ENCODE results near the gene COL25A1. TPM values are rescaled to one million over a fixed set of nuclear protein-coding genes. Genes with fewer than 3 reads are reported as not detected.

COL25A1 gene
- total RNA-seq, 1 donor from 2014 or later = 8.6 TPM

DNA sequence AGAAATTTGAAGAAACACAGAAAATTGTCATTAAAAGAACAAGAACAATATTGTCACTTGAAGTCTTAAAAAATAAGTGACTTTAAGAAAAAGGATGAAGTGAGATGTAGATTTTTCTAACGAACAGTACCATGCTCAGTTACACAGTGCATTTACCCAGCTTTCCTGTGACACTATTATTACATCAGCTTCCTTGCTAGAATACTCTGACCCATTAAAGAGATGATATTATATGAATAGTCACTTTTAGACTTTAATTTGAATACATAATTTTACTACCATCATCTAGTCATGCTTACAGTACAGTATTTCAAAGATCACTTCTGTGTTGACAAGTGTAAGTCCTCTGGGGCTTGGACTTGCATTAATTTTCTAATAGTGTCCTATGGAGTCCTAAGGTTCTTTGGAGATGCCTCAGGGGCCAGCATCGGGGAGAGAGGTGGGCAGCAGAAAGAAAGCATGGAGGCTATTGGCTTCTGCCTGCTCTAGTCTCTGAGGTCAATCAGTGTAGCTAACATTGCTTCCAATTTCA lies 10.7 kb downstream of the COL25A1 start:
- DNase-seq = no peak

DNA sequence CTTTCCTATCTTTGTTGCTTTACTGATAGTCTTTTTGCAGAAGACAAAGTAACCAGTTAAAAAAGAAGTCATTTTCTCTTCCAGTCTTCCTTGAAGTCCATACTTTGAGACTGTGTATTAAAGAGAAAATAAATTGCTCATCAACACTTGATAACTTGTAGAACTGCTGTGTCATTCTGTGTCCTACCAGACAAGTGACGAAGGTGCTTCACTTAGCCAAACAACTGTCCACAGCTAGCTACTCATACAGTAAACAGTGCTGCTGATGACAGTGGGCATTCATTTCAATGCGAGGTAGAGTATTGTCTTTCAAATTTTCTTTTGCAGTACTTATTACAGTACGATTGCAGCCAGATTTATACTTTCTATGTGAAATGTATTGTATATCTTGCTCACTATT lies 11.5 kb downstream of the COL25A1 start:
- no peak for DNase-seq

DNA sequence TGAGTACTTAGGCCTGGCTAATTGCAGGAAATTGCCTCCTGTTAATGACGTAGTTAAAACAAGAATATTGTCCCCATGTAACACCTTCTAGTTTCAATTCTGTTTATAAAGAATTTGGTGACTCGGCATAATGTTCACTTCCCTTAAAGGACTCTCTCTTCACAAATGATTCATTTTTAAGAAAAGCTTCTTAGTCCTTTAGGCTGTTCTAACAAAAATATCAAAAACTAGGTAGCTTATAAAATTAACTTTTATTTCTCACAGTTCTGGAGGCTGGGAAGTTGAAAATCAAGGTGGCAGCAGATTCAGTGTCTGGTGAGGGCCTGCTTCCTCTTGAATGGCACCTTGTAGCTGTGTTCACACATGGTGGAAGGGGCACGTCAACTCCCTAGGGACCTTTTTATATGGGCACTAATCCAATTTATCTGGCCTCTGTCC lies 23.8 kb downstream of the COL25A1 start:
- no peak for DNase-seq

DNA sequence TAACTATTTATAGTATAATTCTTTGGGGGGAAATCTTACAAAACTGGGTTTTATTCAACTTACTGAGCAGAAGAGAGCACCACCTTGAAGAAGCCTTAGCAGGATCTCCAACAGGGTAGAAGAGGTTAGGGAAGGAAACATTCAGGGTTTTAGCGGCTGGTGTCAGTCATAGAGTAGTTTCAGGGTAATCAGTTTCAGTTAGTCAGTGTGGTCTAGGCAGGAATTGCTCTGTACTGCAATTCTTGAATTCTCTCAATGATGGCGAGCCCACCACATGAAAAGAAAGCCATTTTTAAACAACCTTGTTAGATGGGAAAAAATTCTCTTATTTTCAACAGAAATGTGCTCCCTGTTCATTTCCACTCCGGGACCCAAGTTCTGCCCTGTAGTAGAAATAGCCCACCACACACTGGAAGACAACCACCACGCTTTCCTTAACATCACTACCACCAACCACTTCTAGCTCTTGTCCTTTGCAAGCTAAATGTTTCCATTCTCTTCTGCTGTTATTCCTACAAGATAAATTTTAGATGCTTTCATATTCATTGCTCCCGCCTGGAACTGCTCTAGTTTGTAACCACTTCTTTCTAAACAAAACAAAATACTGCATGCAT lies 25.9 kb downstream of the COL25A1 start:
- no peak for DNase-seq

DNA sequence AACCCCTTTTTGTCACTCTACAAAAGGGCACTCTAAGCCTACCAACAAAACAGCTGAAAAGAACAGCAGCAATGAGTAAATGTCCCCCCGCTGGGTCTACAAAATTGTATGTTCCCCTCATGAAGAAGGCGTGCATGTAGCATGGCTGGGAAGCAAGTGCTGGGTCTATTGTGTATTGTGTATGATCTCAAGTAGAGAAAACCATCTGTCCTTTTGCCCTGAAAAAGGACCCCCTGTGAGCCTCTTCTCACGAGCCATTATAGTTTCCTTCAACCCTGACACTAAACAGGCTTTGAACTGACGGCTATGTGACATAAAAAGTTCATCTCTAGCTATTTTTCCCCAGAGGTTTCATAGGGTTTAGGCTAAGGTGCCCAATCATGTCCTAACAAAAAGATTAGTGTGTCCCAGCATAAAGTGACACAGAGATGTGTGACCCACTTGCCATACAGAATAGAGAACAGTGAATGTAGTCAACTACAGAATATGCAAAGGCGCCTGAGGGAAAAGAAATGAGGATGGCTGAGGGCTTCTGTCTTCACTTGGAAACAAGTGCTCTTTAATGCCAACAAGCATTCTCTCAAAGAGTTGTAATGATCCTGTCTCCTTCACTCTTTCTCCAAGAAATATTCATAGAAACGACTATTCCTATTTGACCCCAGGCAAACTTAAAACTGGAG lies 27.3 kb downstream of the COL25A1 start:
- no peak for DNase-seq

DNA sequence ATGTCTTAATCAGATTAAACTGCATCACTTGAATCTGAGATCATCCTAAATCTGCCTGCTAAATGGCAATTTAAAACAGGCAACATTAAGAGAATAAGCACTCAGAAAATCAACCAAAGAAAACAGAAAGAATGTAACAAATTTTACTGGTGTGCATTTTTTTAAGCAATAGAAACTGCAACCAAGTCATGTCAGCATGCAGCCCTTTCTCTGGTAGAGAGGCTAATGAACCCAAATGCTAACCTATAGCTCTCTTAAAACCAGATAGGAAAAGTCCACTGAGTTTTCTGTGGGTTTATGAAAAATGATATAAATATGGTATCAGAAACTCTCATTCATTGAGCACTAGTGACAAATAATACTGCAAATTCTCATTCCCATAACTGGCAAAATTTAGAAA lies 35.6 kb downstream of the COL25A1 start:
- no peak for DNase-seq

DNA sequence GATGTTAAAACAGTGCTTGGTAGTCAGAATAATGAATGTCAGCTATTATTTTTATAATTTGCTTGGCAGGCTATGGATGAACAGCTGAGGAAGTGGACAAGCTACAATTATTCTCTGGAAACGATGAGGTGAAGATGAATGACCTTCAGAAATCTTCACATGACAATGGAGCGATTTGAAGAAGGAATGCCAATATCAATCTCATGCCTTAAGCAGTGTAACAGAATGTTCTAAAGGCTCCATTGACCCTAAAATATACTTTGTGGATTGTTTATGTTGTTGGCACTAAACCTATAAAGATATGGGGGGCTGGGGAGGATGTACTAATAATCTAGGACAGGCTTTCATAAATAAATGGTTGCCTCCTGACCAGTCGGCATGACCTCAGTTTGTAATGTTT lies 36.2 kb downstream of the COL25A1 start:
- no peak for DNase-seq

DNA sequence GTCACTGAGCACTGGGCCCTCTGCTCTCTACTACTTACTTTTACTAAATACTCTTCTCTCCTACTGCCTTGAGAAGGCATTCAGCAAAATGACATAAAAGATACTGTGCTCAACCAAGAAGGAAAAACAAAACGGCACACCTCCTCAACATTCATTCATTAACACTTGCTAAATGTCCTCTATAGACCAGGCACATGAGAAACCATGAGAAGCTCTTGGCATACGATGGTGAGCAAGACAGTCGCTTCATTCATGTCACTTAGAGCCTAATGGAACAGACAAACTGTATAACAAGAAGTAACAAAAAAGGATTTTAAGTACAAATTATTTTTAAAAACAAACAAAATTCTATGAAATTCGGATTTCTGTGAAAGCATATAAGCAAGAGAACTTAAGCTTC lies 38.7 kb downstream of the COL25A1 start:
- DNase-seq = no peak

DNA sequence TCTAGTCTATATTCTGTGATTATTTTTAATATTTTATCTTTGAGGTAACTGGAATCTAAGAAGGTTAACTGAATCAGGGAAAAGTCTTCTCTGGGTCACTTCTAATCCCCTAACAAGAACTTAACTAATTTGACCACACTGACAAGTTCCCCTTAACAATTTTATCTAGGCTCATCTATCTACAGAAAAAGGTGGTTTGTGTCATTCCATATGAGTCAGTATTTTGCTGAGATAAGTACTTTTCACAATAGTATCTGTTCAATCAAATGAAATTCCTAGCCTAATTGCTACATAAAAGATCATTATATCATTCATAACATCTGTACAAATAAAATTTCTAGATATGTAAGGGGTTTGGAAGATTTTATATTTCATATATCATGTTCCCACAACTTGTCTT lies 45.6 kb downstream of the COL25A1 start:
- DNase-seq = no peak

DNA sequence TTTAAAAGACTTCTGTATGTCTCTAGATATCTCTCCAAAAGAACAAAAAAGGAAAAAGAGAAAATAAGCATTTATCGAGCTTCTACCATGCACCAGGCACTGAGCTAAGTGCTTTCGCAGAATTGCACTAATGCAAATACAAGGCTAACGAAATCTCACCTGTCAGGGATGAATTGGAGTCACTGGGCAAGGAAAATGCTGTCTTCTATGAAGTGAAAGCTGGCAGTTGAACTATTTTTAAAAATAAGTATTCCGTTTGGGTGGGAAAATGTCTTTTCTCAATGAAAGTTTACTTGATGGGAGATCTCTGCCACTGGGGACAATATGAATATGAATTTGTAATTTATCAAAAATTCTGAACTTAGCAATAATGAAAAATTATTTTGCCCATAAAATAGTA lies 47.6 kb downstream of the COL25A1 start:
- no peak for DNase-seq

DNA sequence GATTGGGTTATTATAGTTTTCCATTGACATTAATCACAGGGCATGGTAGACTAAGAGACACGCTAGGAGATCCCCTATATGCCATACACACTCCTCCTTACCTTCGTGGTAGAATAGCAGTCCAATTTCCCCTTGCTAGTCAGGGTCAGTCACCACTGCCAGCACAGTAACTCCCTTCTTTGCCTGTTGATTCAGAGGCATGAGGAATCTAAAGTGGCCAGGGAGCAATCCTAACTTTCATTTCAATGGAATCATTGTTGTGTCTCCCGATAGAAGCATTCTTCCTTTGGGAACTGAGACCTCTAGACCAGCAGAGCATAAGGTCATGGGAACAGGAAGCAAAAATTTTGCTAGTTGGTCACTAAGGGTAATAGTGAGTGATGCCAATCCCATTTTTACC lies 51.1 kb downstream of the COL25A1 start:
- peak; percentile 7 for DNase-seq

DNA sequence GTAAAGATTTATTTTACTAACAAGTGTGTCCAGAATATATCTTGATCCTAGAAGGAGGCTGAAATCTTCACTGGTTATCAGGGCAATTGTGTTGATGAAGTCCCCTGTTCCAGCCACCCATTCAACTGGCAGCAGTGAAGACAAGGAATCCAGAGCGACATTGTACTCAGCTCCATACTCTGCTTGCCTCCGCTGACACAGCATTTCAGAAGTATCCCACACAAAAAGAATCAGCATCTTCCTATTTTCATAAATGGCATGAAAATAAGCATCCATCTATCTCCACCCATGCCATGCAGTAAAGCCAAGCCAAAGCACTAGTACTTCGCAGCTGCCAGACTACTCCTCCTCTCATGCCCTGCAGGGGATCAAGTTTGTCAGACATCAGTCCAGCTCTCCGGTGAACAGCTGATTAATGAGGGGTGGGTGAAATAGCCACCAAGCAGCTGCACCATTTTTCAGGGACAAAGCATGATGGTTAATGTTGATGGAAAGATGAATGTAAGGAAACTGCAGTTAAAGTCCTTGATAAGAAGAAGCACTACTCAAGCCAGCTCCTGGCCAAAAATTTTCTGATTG lies 54.0 kb downstream of the COL25A1 start:
- no peak for DNase-seq

DNA sequence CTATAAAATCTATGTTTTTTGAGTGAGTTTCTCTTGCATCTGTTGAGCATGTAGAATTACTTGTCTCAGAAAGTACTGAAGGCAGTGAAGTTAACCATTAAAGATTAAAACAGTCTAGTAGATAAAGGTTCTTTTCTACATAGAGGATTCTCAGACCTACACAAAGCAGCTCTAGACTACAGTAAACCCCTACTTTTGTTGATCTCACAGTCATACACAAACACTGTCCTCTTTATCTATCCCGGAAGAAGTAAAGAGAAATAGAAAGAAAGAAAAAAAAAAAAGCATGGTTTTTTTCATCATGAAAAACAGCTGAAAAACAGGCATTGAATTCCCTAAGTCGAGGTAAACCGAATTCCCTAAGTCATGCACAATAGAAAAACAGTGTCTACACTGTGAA lies 58.6 kb downstream of the COL25A1 start:
- DNase-seq = no peak

DNA sequence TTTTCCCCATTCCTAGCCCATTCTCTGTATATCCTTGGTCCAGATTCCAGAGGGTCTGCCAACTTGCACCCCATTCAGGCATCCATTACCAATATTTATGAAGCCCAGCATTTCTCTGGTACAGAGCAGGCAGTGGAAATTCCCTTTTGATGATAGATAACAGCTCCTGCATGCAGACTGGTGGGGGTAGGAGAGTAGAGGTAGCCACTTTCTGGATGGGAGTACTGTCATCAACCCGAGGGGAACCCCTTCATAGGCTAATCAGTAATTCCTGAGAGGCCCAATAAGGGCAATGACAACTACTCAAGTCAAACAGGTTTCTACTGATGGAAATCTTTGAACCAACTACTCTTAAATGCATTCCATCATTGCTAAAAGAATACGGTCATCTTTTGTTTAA lies 63.7 kb downstream of the COL25A1 start:
- DNase-seq = no peak

DNA sequence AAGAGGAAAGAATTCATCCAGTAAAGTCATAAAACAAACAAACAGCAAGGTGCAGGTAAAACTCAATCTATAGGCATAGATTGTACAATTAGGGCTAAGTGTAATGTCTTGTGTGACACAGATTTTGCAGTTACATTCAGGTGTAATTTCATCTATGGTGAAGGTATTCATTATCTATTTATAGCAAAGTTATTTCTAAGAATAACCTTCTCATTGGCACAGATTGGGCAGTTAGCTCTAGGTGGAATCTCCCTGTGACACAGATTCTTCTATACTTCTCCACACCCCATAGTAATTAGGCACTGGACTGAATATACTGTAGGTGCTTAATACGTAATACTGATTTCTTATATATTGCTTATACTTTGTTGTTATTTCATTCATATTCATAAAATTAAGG lies 66.8 kb downstream of the COL25A1 start:
- DNase-seq = no peak

DNA sequence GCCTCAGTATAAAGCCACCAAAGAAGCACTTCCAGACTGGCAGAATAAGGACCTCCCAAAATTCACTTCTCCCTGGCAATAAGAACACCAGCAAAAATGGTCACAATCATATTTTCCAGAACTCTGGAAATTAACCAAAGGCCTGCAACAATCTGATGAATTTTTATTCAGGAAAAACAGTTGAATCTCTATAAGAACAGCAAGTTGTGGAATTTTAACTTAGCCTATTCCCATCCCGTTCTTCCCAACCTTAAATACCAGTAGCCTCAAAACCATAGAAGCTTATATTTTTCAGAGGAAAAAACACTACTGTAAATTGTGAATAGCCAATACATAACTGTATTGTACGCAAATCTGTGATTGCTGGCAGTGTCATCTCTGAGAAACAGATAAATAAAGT lies 67.9 kb downstream of the COL25A1 start:
- DNase-seq = no peak

DNA sequence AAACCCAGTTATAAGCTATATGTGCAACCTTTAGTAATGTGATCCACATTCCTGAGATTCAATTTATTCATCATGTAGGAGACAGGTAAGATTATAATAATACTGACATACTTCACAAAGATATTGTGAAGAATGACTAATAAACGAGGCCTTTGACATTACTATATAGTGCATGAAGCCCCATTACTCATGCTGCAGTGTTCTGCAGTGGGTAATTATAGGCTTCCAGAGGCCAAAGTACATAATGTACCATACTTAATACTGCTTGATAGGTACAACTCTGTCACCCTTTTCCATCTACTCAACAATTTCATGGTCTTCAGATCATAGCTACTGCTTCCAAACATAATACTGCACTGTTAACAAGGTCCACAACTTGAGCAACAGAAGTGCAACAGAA lies 68.9 kb downstream of the COL25A1 start:
- DNase-seq = no peak

DNA sequence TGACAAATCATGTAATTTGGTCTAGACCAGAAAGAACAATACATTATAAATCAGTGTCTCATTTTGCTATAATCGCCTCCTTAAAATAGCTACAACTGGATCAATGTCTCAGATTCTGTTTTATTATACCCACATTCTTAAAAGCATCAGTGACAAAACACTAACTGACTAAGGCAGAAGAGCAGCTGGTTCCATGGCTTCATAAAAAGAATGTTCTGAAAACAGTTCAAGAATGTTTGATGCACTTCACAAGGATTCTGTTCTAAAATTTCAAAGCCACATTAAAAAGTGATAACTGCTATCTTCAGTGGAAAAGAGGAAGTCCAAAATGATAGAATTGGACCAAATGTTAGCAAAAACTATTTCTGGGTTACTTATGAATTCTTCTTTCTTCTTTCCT lies 69.8 kb downstream of the COL25A1 start:
- DNase-seq = no peak

DNA sequence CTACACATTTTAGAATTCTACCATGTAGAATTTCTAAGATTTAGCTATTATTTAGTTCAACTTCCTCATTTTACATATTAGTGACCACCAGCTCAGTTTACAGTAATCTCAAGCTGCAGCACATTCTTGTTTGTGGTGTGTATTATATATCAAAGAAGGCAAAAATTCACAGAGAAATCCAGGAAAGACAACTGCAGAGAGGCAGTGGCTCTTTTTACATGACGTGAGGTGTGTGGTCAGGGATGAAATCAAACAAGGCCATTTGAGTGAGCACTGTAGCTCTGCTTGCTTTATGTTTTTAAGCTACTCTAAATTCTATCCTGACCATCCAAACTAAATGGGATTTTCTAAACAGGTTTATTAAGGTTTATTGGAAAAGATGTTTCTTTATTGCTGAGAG lies 71.1 kb downstream of the COL25A1 start:
- no peak for DNase-seq

DNA sequence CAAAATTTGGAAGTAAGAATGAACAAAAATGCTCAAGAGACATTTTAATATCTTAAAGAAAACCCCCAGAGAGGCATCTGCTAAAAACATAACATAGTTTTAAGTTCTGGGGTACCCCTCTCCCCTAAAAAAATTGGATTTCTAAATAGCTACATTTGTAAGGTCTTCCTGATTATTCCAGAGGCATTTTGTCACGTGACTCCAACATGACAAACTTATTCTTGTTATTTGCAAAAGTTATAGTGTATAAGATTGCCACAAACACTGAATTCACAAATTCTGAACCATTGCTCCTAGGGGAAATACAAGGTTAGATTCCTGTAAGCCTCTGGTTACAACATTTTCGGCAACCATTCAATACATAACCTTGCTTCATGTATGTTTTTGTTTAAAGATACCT lies 73.4 kb downstream of the COL25A1 start:
- DNase-seq = no peak

DNA sequence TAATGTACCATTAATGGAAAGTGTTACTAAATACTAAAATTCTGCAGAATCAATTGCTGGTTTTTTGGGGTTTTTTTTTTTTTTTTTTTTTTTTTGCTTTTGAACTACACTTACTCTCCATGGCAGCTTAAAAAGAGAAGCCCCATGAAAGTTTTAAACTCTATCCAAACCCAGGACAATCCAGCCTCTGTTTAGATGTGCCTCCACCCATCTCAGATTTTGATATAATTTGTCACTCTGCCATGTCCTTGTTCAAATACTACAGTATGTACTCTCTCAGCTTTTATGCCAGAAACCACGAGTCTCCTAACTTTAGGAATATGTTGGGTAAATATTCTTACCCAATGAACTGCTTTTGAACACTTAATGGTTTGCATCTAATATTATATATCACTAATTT lies 84.2 kb downstream of the COL25A1 start:
- no peak for DNase-seq

DNA sequence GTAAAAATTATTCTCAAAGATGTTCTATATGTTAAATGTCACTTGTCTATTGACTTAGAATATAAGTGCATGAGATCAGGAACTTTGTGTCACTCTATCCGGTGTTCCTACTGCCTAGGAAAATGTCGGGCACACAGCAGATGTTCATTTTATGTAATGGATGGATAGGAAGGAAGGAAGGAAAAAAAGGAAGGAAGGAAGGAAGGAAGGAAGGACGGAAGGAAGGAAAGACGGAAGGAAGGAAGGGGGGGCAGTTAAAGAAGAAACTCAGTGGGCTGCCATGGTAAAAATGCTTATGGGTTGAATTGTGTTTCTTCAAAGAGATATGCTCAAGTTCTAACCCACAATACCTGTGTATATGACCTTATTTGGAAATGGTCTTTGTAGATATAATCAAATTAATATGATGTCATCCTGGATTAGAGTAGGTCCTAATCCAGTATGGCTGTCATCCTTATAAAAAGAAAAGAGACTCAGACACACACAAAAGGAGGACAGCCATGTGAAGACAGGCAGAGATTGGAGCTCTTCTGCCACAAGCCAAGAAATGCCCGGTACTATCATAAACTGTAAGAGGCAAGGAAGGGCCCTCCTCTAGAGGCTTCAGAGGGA lies 86.3 kb downstream of the COL25A1 start:
- DNase-seq = no peak

DNA sequence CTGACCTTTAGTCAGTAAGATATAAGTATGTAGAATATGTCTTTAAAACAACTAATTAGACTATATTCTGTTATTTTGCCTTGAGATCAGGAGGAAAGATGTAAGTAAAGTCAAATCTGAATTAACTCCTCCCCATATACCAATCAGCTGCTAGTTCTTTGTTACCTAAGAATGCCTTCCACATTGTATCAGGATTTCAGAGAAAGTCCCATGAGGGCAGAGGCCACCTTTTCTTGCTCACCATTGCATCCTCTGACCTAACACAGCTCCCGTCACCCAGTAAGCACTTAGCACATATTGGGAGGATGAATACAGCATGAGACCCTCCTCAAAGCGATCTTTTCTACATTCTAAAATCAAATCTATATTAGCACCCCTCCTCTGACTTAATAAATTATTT lies 87.0 kb downstream of the COL25A1 start:
- DNase-seq = no peak
